C4-2B (cell line): ENCODE data around the gene ODF2.

ENCODE experiments used
- ZFX ChIP-seq: fragments of 450-650 bp; IDR thresholded peaks from 2 replicates; pipeline ENCODE4 v1.6.1; 2017
- TF ChIP-seq, protein P1 (sequence below): fragments of 450-650 bp; conservative IDR thresholded peaks from 2 replicates; pipeline ENCODE4 v1.5.1; 2017; ENCODE audit warnings: mild to moderate bottlenecking

DNA sequence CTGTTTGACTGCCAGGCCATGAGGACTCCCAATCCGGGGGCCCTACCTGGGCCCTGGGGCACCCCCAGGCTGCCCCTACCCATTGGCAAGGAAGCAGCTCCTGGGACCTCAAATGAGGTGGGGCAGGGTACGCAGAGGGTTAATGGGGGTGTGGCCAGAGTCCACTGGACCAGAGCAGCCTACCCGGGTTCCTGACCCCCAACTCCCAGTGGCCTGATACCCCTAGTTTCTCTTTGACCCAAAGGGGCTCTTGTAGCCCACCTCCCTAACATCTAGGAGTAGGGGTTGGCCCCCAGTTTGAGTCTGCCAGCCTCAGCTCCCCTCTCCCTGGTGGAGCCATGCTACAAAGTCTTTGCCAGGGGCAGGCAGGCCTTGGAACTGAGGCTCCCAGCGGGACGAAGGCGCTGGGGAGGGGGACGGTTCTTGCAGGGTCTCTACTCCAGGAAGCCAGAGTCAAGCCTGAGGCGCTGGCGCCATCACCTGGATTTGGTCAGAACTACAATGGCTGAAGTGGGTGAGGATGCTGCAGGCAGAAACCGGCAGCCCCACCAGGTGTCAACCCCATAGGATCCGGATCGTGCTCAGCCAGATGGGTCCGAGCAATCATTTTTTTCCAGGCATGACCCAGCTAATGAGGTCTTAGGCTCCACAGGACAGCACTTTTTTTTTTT is 43.6 kb upstream of the ODF2 start:
- TF ChIP-seq, protein P1, sequence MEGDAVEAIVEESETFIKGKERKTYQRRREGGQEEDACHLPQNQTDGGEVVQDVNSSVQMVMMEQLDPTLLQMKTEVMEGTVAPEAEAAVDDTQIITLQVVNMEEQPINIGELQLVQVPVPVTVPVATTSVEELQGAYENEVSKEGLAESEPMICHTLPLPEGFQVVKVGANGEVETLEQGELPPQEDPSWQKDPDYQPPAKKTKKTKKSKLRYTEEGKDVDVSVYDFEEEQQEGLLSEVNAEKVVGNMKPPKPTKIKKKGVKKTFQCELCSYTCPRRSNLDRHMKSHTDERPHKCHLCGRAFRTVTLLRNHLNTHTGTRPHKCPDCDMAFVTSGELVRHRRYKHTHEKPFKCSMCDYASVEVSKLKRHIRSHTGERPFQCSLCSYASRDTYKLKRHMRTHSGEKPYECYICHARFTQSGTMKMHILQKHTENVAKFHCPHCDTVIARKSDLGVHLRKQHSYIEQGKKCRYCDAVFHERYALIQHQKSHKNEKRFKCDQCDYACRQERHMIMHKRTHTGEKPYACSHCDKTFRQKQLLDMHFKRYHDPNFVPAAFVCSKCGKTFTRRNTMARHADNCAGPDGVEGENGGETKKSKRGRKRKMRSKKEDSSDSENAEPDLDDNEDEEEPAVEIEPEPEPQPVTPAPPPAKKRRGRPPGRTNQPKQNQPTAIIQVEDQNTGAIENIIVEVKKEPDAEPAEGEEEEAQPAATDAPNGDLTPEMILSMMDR = peak; percentile 36
- TF ChIP-seq ZFX = no peak
